GM19438 (cell line): ENCODE measurements around the gene SUN1.
"Not testable (repeated sequence)": the region's sequence is repeated elsewhere in the genome, so short reads cannot be mapped to it uniquely, and the experiment has no call there.

Experiments used
- ATAC-seq: cut with Tn5 transposase; IDR thresholded peaks from one replicate; pipeline ENCODE4 v1.9.1; 2021; ENCODE audit warnings: low read depth; ENCODE audit not compliant: unreplicated experiment

SUN1 gene

GRCh38 chr7:854118-854775, 22.0 kb downstream of the SUN1 start:
- no peak for ATAC-seq

DNA sequence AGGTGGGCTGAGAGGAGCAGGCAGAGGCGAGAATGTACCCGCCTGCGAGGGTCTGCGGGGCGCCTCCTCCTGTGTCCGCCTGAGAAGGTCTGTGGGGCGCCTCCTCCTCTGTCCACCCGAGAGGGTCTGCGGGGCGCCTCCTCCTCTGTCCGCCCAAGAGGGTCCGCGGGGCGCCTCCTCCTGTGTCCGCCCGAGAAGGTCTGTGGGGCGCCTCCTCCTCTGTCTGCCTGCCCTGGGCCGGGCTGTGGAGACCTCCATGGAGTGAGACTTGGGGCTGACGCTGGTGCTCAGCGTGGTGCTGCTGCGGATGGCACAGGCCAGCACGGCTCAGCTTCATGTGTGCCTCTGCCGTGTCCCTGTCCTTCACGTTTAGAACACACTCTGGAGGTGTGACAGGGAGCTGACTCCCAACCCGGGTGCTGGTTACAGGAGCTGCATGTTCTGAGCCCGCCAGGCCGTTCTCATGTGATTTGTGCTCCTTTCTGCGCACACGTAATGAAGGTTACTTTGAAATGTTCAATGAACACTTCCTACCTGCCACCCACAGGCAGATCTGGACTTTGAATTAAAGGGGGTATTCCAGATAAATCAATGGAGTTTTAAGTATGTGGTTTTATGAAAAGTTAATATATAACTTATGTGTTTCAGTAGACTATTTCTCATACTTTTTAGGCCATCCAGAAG, 23.6 kb downstream of the SUN1 start:
- ATAC-seq, result no peak

DNA sequence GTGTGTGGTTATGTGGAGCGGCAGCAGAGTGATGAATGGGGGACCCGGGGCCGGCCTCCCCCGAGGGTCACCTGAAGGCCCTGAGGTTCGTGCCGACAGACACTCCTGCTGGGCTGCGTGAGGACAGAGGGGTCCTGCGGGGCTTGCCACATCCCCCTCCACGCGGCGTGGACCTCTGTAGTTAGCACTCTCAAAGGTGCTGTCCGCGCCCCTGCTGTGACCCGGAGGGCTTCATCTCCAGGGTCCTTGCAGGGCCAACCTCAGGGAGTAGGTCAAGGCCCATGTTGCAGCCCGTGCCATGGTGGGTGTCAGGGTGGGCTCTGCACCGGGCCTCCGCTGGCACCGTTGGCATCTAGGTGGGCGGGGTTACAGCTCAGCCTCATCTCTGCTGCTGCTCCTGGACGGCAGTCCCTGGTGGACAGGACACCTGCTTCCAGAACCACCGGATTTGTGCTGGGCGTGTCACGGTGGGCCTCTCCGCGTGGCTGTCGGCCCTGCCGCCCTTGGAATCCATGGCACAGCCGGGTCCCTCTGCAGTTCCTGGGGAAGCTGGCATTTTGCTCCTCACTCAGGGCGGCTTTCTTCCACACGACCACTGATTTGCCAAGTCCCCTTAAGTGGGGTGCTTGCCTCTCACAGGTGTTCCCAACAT, 24.3 kb downstream of the SUN1 start:
- no peak for ATAC-seq

- ATAC-seq, result no peak
Measured at GRCh38 chr7:857661-858060, 25.4 kb downstream of the SUN1 start.

GRCh38 chr7:859359-860030, 27.2 kb downstream of the SUN1 start:
- ATAC-seq, result no peak

DNA sequence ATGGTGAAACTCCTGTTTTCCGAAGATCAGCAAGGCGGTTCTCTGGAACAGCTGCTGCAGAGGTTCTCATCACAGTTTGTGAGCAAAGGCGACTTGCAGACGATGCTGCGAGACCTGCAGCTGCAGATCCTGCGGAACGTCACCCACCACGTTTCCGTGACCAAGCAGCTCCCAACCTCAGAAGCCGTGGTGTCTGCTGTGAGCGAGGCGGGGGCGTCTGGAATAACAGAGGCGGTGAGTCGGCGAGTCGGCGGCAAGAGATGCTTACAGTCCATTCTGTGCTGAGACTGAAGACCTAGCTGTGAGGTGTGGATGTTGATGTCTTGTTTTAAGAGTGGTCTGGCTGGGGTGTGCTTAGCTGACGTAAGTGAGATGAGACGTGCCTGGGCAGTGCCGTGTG, 27.9 kb downstream of the SUN1 start:
- no peak for ATAC-seq

DNA sequence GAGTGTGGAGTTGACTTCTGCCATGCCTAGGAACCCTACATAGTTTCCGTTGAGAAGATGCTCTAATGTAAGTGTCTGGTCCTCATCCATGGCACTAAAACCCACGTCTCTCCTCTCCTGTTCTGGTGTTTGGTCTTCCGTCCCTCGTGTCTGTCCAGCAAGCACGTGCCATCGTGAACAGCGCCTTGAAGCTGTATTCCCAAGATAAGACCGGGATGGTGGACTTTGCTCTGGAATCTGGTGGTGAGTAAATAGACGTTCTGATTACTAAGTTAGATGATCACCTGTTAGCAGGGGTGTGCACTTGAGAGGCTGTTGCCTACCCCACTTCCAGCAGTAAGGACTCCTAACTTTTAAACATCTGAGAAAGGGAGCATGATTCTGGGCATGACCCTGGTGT, 28.9 kb downstream of the SUN1 start:
- no peak for ATAC-seq

GRCh38 chr7:862157-862556, 29.9 kb downstream of the SUN1 start:
- ATAC-seq, result no peak

GRCh38 chr7:863106-863505, 30.8 kb downstream of the SUN1 start:
- ATAC-seq, result no peak

GRCh38 chr7:865921-866320, 33.6 kb downstream of the SUN1 start:
- no peak for ATAC-seq

DNA sequence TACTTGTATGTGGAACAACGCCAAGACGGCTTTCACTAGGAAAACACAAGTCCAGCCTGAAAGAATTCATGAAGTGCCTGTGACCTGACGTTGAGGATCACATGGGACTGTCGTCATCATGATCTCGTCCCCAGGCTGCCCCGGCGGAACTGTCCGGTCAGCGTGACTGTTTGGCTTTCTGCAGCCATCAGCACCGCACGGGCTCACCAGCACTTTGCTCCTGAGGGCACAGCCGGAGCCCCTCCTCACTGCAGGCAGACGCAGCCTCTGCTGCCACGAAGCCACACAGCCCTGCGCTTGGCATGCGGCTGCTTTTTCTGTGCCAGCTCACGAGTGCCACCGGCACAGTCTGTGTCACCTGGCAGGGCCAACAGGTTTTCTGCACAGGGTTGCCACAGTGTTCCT, 34.7 kb downstream of the SUN1 start:
- ATAC-seq, result no peak

- no peak for ATAC-seq
Measured at GRCh38 chr7:867406-868188, 35.3 kb downstream of the SUN1 start.

DNA sequence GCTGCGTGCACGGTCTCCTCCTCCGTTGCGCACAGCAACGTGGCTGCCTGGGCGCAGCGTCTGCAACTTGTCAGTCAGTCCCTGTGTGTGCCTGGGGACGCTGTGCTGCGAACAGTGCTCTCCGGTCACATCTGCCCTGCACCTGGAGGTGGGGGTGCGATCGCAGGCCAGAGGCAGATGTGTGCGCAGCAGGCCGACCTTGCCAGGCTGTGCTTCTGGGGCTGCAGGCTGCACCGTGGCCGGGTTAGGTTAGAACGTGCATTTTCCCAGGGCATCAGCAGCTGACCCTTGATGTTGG, 35.9 kb downstream of the SUN1 start:
- ATAC-seq, result no peak

DNA sequence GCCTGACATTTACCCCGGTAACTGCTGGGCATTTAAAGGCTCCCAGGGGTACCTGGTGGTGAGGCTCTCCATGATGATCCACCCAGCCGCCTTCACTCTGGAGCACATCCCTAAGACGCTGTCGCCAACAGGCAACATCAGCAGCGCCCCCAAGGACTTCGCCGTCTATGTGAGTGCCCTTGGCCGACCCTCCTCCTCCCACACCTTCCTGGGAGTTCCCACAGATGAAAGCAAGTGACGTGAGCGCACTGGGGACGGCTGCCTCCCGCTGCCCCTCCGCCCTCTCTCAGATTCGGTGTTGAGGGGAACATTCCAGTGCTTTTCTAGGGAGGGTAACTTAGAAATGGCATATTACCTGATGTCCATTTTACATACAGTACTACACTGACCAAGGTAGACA, 37.1 kb downstream of the SUN1 start:
- no peak for ATAC-seq

GRCh38 chr7:871900-872537, 39.7 kb downstream of the SUN1 start:
- ATAC-seq, result no peak

DNA sequence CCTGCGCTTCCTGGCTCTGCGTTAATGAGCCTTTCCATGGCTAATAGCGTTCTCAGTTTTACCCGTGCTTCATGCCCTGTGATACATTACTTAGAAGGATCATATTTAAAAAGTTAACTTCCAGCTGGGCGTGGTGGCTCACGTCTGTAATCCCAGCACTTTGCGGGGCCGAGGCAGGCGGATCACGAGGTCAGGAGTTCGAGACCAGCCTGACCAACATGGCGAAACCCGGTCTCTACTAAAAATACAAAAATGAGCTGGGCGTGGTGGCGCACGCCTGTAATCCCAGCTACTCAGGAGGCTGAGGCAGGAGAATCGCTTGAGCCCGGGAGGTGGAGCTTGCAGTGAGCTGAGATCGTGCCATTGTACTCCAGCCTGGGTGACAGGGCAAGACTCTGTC, 40.4 kb downstream of the SUN1 start:
- not testable (repeated sequence) for ATAC-seq

GRCh38 chr7:873367-874002, 41.2 kb downstream of the SUN1 start:
- no peak for ATAC-seq

GRCh38 chr7:874031-874749, 41.9 kb downstream of the SUN1 start:
- ATAC-seq, result no peak

- ATAC-seq, result no peak
Measured at GRCh38 chr7:875051-875450, 42.8 kb downstream of the SUN1 start.
